GM12878 (cell line): ENCODE data around the gene SHISA9. TPM values are rescaled to one million over a fixed set of nuclear protein-coding genes. Genes with fewer than 3 reads are reported as not detected.

Experiments
- ATAC-seq: fragments of 200-7000 bp; cut with Tn5 transposase; 3 replicates; pipeline ENCODE4 v1.9.1; 2020; ENCODE audit warnings: mild to moderate bottlenecking, moderate library complexity
- BruUV-seq: library from RNA; stranded (reverse); fragments of 400-500 nt; replicated peaks from 2 replicates; lab custom pipeline; 2021; lab: Mats Ljungman, UMichigan
- CTCF ChIA-PET: fragments of 300-600 bp; sonication (Branson Sonifier 250); formaldehyde crosslinking; extraction: SDS; loops from one replicate; lab custom pipeline; 2021; ENCODE audit warnings: inconsistent platforms; lab: Yijun Ruan, JAX
- POLR2A ChIA-PET: fragments of 350-600 bp; formaldehyde crosslinking; extraction: SDS; loops from one replicate; lab custom pipeline; 2021; ENCODE audit warnings: inconsistent platforms; lab: Charles Lee
- RAD21 ChIA-PET: fragments of 300-600 bp; sonication (Branson Sonifier 250); formaldehyde crosslinking; loops from one replicate; lab custom pipeline; 2023; ENCODE audit warnings: antibody characterized with exemption; ENCODE audit not compliant: unreplicated experiment; lab: Charles Lee
- SMC1A ChIA-PET: fragments of 300-600 bp; sonication (Branson Sonifier 250); formaldehyde crosslinking; loops from one replicate; lab custom pipeline; 2023; ENCODE audit not compliant: unreplicated experiment, uncharacterized antibody; lab: Charles Lee
- DNase-seq: peaks from one replicate; pipeline ENCODE4 v3.0.0-alpha.2; 2011; ENCODE audit warnings: low read depth, low spot score
- FAIRE-seq: peaks from 3 replicates; lab custom pipeline; 2011; peaks lifted over from hg19 to GRCh38; lab: Jason Lieb, UNC
- H2AFZ ChIP-seq: 2 replicates; pipeline ENCODE4 v1.6.0; 2011; ENCODE audit warnings: low read depth, low read length, control low read depth; ENCODE audit not compliant: control insufficient read depth
- H3K27ac ChIP-seq: 2 replicates; pipeline ENCODE4 v1.5.1; 2011; ENCODE audit warnings: control low read depth; ENCODE audit not compliant: control insufficient read depth, insufficient read depth
- H3K27me3 ChIP-seq, 2 experiments: replicated peaks in 1 of 2; 2 replicates each; pipeline versions ENCODE4 v1.6.0 to v1.6.1; 2011; ENCODE audit warnings: low read length in 1 of 2; ENCODE audit not compliant: control insufficient read depth in 2 of 2, insufficient read depth in 2 of 2
- H3K36me3 ChIP-seq, 2 experiments: 2 replicates each; pipeline ENCODE4 v1.5.1; 2011; ENCODE audit warnings: low read length in 1 of 2; ENCODE audit not compliant: control insufficient read depth in 2 of 2, insufficient read depth in 2 of 2
- H3K4me1 ChIP-seq: 2 replicates; pipeline ENCODE4 v1.6.1; 2011; ENCODE audit warnings: mild to moderate bottlenecking, low read length, moderate library complexity, mixed read lengths; ENCODE audit not compliant: control insufficient read depth, insufficient read depth
- H3K4me2 ChIP-seq: 2 replicates; pipeline ENCODE4 v1.6.0; 2011; ENCODE audit warnings: control low read depth; ENCODE audit not compliant: control insufficient read depth, insufficient read depth
- H3K4me3 ChIP-seq: fragments of 200-600 bp; sonication (generic); 2 replicates; pipeline ENCODE4 v1.5.1; 2016
- H3K79me2 ChIP-seq: 2 replicates; pipeline ENCODE4 v1.6.0; 2011; ENCODE audit warnings: low read length; ENCODE audit not compliant: control insufficient read depth, insufficient read depth
- H3K9ac ChIP-seq: 2 replicates; pipeline ENCODE4 v1.8.0; 2011; ENCODE audit warnings: low read length, control low read depth, mixed read lengths; ENCODE audit not compliant: control insufficient read depth, insufficient read depth
- H3K9me3 ChIP-seq: replicated peaks from 3 replicates; pipeline ENCODE4 v1.5.1; 2011; ENCODE audit warnings: mild to moderate bottlenecking, low read length; ENCODE audit not compliant: control insufficient read depth, insufficient read depth
- H4K20me1 ChIP-seq: 2 replicates; pipeline ENCODE4 v1.6.0; 2011; ENCODE audit not compliant: control insufficient read depth, insufficient read depth
- BCL11A ChIP-seq: IDR thresholded peaks from 2 replicates; pipeline ENCODE4 v1.6.1; 2011; ENCODE audit warnings: low read depth, low read length
- BHLHE40 ChIP-seq, 2 experiments: fragments of 450-650 bp in 1 of 2; IDR thresholded peaks; 2 replicates each; pipeline ENCODE4 v1.6.1; 2011 to 2017; ENCODE audit warnings: low read depth in 2 of 2, borderline replicate concordance in 1 of 2, improper control_type of control experiment in 1 of 2, low read length in 1 of 2, mild to moderate bottlenecking in 1 of 2
- IRF5 ChIP-seq: fragments of 450-650 bp; IDR thresholded peaks from 2 replicates; pipeline ENCODE4 v1.6.1; 2017; ENCODE audit warnings: borderline replicate concordance
- ZNF274 ChIP-seq: IDR thresholded peaks from one replicate; pipeline ENCODE4 v1.8.0; 2011; ENCODE audit not compliant: insufficient read length, insufficient read depth
- ZZZ3 ChIP-seq: IDR thresholded peaks from 2 replicates; pipeline ENCODE4 v1.6.1; 2011; ENCODE audit warnings: low read depth; ENCODE audit not compliant: control insufficient read depth, insufficient read length
- WGBS: methylation state at CpG from one replicate; pipeline ENCODE4 v1.1.6; 2016; ENCODE audit warnings: low lambda C conversion rate; ENCODE audit not compliant: insufficient replicate concordance, insufficient coverage; ENCODE audit errors: missing lambda C conversion rate; 5-methylcytosine and 5-hydroxymethylcytosine counted together
- in situ Hi-C: fragments of 300-500 bp; cut with MboI; formaldehyde crosslinking; loops from 9 replicates; pipeline ENCODE4 v1.14.3; 2018; ENCODE audit warnings: mixed read lengths
- intact Hi-C: fragments of 100-400 bp; cut with micrococcal nuclease; formaldehyde crosslinking; loops from one replicate; pipeline ENCODE4 v1.14.2; 2022; ENCODE audit not compliant: unreplicated experiment
- polyA plus RNA-seq, 11 experiments: library from polyadenylated mRNA; depleted of rRNA in 4 of 11; unstranded in 6 of 11; stranded (reverse) in 5 of 11; fragments of >200 nt; fragmentation: Nextera tagmentation in 4 of 11; fragmentation: Illumina TruSeq in 1 of 11; extraction: Ambion mirVana in 4 of 11; extraction: Trizol in 1 of 11; gene quantifications; 1 replicate in 1 of 11; 2 replicates in 10 of 11; pipeline versions ENCODE4 v1.2.1 to v1.2.3, GENCODE V29; 2011 to 2016; ENCODE audit warnings: inconsistent platforms in 2 of 11, missing spikeins in 2 of 11, low read depth in 1 of 11
- total RNA-seq, 4 experiments: library from RNA; depleted of rRNA in 3 of 4; stranded (reverse); fragments of >200 nt in 3 of 4; fragmentation: Illumina TruSeq in 1 of 4; extraction: Trizol in 1 of 4; gene quantifications; 2 replicates each; pipeline versions ENCODE4 v1.2.1 to v1.2.3, GENCODE V29; 2013 to 2021
- TF ChIP-seq, protein P1 (sequence below): IDR thresholded peaks from 2 replicates; pipeline ENCODE4 v1.6.1; 2011; ENCODE audit warnings: borderline replicate concordance, low read depth, mild to moderate bottlenecking, moderate library complexity, mixed read lengths, low read length; ENCODE audit not compliant: insufficient read depth; ENCODE audit errors: extremely low read length

SHISA9 gene
- total and polyA plus RNA-seq, 10 of the 15 experiments (the other 5 are each of a cell fraction or from before 2014, with no cell fraction given), result 0.03 to 25.5 (median 0.07) TPM

DNA sequence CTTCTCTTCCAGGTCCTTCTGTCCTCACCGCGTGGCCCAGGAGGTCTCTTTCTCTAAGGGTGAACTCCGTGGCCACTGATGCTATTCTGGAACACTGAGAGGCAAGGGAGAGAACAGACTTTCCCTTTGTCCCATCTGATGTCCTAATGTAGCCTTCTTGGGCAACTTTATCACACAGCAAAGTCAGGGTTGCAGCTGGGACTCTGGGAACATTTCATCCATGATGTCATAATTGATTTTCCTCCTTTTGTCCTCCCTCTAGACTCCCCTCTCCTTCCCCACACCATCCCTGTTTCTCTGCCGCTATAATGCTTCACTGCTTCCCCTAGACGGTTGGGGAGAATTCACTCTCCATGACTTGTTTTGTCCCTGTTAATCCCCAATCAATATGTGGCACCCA, 201.0 kb downstream of the SHISA9 start:
- H3K36me3 ChIP-seq, result no peaks in the 10 kb centered on the region
- no peaks in the 10 kb centered on the region for H3K4me1 ChIP-seq
- ATAC-seq (no peak), DNase-seq (no peak), FAIRE-seq (no peak)
- no peaks in the 10 kb centered on the region for H3K79me2 ChIP-seq
- 64% methylated on average over 5 of the region's 5 CpGs for WGBS
- SMC1A ChIA-PET, result interaction anchor here (0.7 to 2.8 kb wide), 7 partner anchors 8 to 81 kb away, joined by 3 to 28 read pairs (median 4); no protein-coding TSS in a partner anchor
- no peak overlapping the region for H3K27ac ChIP-seq
- TF ChIP-seq BCL11A (no peak), ZZZ3 (no peak), BHLHE40 (IDR thresholded peaks at IDR 0.05; ENCODE audit: borderline replicate concordance in 1 of 2, low read depth in 2 of 2, low read length in 1 of 2) (no peak), ZNF274 (no peak), IRF5 (no peak)
- TF ChIP-seq, protein P1, sequence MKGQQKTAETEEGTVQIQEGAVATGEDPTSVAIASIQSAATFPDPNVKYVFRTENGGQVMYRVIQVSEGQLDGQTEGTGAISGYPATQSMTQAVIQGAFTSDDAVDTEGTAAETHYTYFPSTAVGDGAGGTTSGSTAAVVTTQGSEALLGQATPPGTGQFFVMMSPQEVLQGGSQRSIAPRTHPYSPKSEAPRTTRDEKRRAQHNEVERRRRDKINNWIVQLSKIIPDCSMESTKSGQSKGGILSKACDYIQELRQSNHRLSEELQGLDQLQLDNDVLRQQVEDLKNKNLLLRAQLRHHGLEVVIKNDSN, result no peak
- no peak overlapping the region for H3K9ac ChIP-seq
- RAD21 ChIA-PET, result interaction anchor here (1.6 kb wide), 1 partner anchor 44 kb away, joined by 4 read pairs; no protein-coding TSS in a partner anchor
- intact Hi-C loops (no loop called here), in situ Hi-C loops (no loop called here)
- BruUV-seq, result no TSS peak
- no peaks in the 10 kb centered on the region for H4K20me1 ChIP-seq
- POLR2A ChIA-PET, result interaction anchor here (3.3 kb wide), 1 partner anchor 46 kb away, joined by 17 read pairs; no protein-coding TSS in a partner anchor
- no peak overlapping the region for H2AFZ ChIP-seq
- H3K4me3 ChIP-seq, result no peak overlapping the region
- CTCF ChIA-PET, result interaction anchor here (1.5 kb wide), 1 partner anchor 18 kb away, joined by 5 read pairs; no protein-coding TSS in a partner anchor
- H3K9me3 ChIP-seq, result no peaks in the 10 kb centered on the region; the same call in 2 of the 3 replicates
- H3K27me3 ChIP-seq, result no peaks in the 10 kb centered on the region
- no peak overlapping the region for H3K4me2 ChIP-seq
